H9 (cell line): ENCODE data around the gene PRTN3. TPM values are rescaled to one million over a fixed set of nuclear protein-coding genes. Genes with fewer than 3 reads are reported as not detected.

ENCODE experiments used
- DNase-seq: peaks from one replicate; pipeline ENCODE4 v3.0.0-alpha.2; 2017
- H2AFZ ChIP-seq: one replicate; pipeline ENCODE4 v1.6.1; 2013; ENCODE audit warnings: mild to moderate bottlenecking, low read length, control low read depth, moderate library complexity
- H2AK5ac ChIP-seq: 2 replicates; pipeline ENCODE4 v1.6.1; 2013; ENCODE audit warnings: low read length, control low read depth, mixed read lengths; ENCODE audit not compliant: insufficient read length
- H2BK120ac ChIP-seq: one replicate; pipeline ENCODE4 v1.6.1; 2013; ENCODE audit warnings: low read depth, mild to moderate bottlenecking, low read length, control low read depth, inconsistent platforms; ENCODE audit not compliant: poor library complexity, severe bottlenecking
- H2BK12ac ChIP-seq: 2 replicates; pipeline ENCODE4 v1.6.1; 2013; ENCODE audit warnings: low read length, control low read depth, mixed read lengths, low read depth; ENCODE audit not compliant: insufficient read length
- H2BK15ac ChIP-seq: 2 replicates; pipeline ENCODE4 v1.6.1; 2013; ENCODE audit warnings: low read depth, low read length, control low read depth
- H2BK20ac ChIP-seq: one replicate; pipeline ENCODE4 v1.6.1; 2013; ENCODE audit warnings: low read depth, mild to moderate bottlenecking, low read length, control low read depth, inconsistent platforms; ENCODE audit not compliant: poor library complexity, severe bottlenecking
- H2BK5ac ChIP-seq: 2 replicates; pipeline ENCODE4 v1.6.1; 2013; ENCODE audit warnings: low read length, control low read depth, mixed read lengths; ENCODE audit not compliant: insufficient read length
- H3K14ac ChIP-seq: 2 replicates; pipeline ENCODE4 v1.6.1; 2013; ENCODE audit warnings: low read length, control low read depth; ENCODE audit not compliant: insufficient read depth
- H3K18ac ChIP-seq: 2 replicates; pipeline ENCODE4 v1.6.1; 2013; ENCODE audit warnings: low read depth, mild to moderate bottlenecking, mixed read lengths, low read length, control low read depth; ENCODE audit not compliant: insufficient read length
- H3K23ac ChIP-seq: 2 replicates; pipeline ENCODE4 v1.6.1; 2013; ENCODE audit warnings: low read length, control low read depth, mixed read lengths, low read depth; ENCODE audit not compliant: insufficient read length
- H3K23me2 ChIP-seq: 2 replicates; pipeline ENCODE4 v1.6.1; 2013; ENCODE audit warnings: low read depth, mild to moderate bottlenecking, mixed read lengths, low read length, control low read depth; ENCODE audit not compliant: insufficient read length, poor library complexity, severe bottlenecking
- H3K27ac ChIP-seq: 2 replicates; pipeline ENCODE4 v1.5.1; 2013; ENCODE audit warnings: low read length, control low read depth, mixed read lengths, low read depth; ENCODE audit not compliant: insufficient read length
- H3K27me3 ChIP-seq: 2 replicates; pipeline ENCODE4 v1.6.1; 2013; ENCODE audit warnings: low read length, control low read depth, inconsistent platforms; ENCODE audit not compliant: insufficient read depth
- H3K4ac ChIP-seq: 2 replicates; pipeline ENCODE4 v1.6.1; 2013; ENCODE audit warnings: low read depth, mild to moderate bottlenecking, control low read depth, inconsistent platforms, low read length, moderate library complexity
- H3K4me1 ChIP-seq: 2 replicates; pipeline ENCODE4 v1.6.1; 2013; ENCODE audit warnings: low read length, control low read depth, inconsistent platforms; ENCODE audit not compliant: insufficient read depth
- H3K4me2 ChIP-seq: 2 replicates; pipeline ENCODE4 v1.6.1; 2013; ENCODE audit warnings: low read length, control low read depth, mixed read lengths; ENCODE audit not compliant: insufficient read length, insufficient read depth
- H3K56ac ChIP-seq: 2 replicates; pipeline ENCODE4 v1.6.1; 2013; ENCODE audit warnings: low read depth, mild to moderate bottlenecking, mixed read lengths, low read length, control low read depth; ENCODE audit not compliant: insufficient read length
- H3K79me1 ChIP-seq: 2 replicates; pipeline ENCODE4 v1.6.1; 2013; ENCODE audit warnings: low read depth, mild to moderate bottlenecking, moderate library complexity, low read length, control low read depth, inconsistent platforms; ENCODE audit not compliant: insufficient read depth, poor library complexity, severe bottlenecking
- H3K79me2 ChIP-seq: 2 replicates; pipeline ENCODE4 v1.6.1; 2013; ENCODE audit warnings: low read length, control low read depth, inconsistent platforms; ENCODE audit not compliant: insufficient read depth
- H3K9ac ChIP-seq: 2 replicates; pipeline ENCODE4 v1.6.1; 2013; ENCODE audit warnings: low read length, control low read depth, mixed read lengths; ENCODE audit not compliant: insufficient read length; ENCODE audit errors: extremely low read depth
- H3K9me3 ChIP-seq: one replicate; pipeline ENCODE4 v1.6.1; 2013; ENCODE audit warnings: low read depth, low read length, inconsistent platforms; ENCODE audit not compliant: control insufficient read depth
- H3T11ph ChIP-seq: one replicate; pipeline ENCODE4 v1.6.1; 2013; ENCODE audit warnings: mild to moderate bottlenecking, low read length, control low read depth, inconsistent platforms
- H4K20me1 ChIP-seq: one replicate; pipeline ENCODE4 v1.6.1; 2013; ENCODE audit not compliant: control insufficient read depth, insufficient read length, insufficient read depth
- H4K5ac ChIP-seq: 2 replicates; pipeline ENCODE4 v1.6.1; 2013; ENCODE audit warnings: low read depth, mild to moderate bottlenecking, mixed read lengths, low read length, control low read depth; ENCODE audit not compliant: insufficient read length
- H4K8ac ChIP-seq: replicated peaks from 2 replicates; pipeline ENCODE4 v1.6.1; 2013; ENCODE audit warnings: low read length, control low read depth, mixed read lengths, low read depth; ENCODE audit not compliant: insufficient read length
- H4K91ac ChIP-seq: 2 replicates; pipeline ENCODE4 v1.6.1; 2013; ENCODE audit warnings: low read depth, mild to moderate bottlenecking, moderate library complexity, mixed read lengths, low read length, control low read depth; ENCODE audit not compliant: insufficient read length
- H3K27ac Mint-ChIP-seq, 3 experiments: 2 replicates in 2 of 3; 3 replicates in 1 of 3; pipeline ENCODE4 v1.8.0; 2020 to 2021; ENCODE audit warnings: mixed read lengths in 3 of 3, mild to moderate bottlenecking in 1 of 3, moderate library complexity in 1 of 3
- H3K27me3 Mint-ChIP-seq: 2 replicates; pipeline ENCODE4 v1.8.0; 2021; ENCODE audit warnings: low read depth, mild to moderate bottlenecking, moderate library complexity, mixed read lengths
- H3K36me3 Mint-ChIP-seq, 3 experiments: 2 replicates in 2 of 3; 3 replicates in 1 of 3; pipeline ENCODE4 v1.8.0; 2020 to 2021; ENCODE audit warnings: low read depth in 3 of 3, mixed read lengths in 3 of 3; ENCODE audit not compliant: insufficient read depth in 1 of 3
- H3K4me1 Mint-ChIP-seq, 2 experiments: 2 replicates each; pipeline ENCODE4 v1.8.0; 2020; ENCODE audit warnings: mixed read lengths in 2 of 2
- H3K4me3 Mint-ChIP-seq, 2 experiments: 2 replicates in 1 of 2; 3 replicates in 1 of 2; pipeline ENCODE4 v1.8.0; 2020 to 2021; ENCODE audit warnings: mild to moderate bottlenecking in 2 of 2, mixed read lengths in 2 of 2, moderate library complexity in 1 of 2
- H3K9me3 Mint-ChIP-seq, 2 experiments: 2 replicates in 1 of 2; 3 replicates in 1 of 2; pipeline ENCODE4 v1.8.0; 2020; ENCODE audit warnings: mild to moderate bottlenecking in 2 of 2, mixed read lengths in 2 of 2, moderate library complexity in 1 of 2
- CTCF ChIP-seq: fragments of 200-600 bp; sonication (generic); conservative IDR thresholded peaks from 3 replicates; pipeline ENCODE4 v1.8.0; 2021; ENCODE audit warnings: antibody characterized with exemption, mild to moderate bottlenecking
- WGBS: extraction: QIAGEN DNeasy Blood & Tissue Kit; methylation state at CpG from one replicate; pipeline ENCODE4 v1.1.7; 2013; ENCODE audit warnings: missing lambda C conversion rate, low lambda C conversion rate, mixed read lengths; ENCODE audit not compliant: insufficient read length; ENCODE audit errors: extremely low coverage; 5-methylcytosine and 5-hydroxymethylcytosine counted together
- total RNA-seq: library from RNA; stranded (reverse); gene quantifications from 2 replicates; pipeline ENCODE4 v1.2.1, GENCODE V29; 2021

The PRTN3 gene
- total RNA-seq, 1 experiment from 2014 or later, result 0.31 TPM

- Histone ChIP-seq H3K9me3 (no peaks in the 10 kb centered on the region), H3K14ac (peak overlapping the region; percentile 77), H4K5ac (no peak overlapping the region), H4K20me1 (peaks cover 4% of the 10 kb centered on the region), H3K79me1 (peaks cover 6% of the 10 kb centered on the region), H3T11ph (no peak overlapping the region), H3K23me2 (peaks cover 9% of the 10 kb centered on the region), H2BK15ac (no peak overlapping the region), H2BK120ac (no peak overlapping the region), H3K79me2 (peaks cover 53% of the 10 kb centered on the region), H2BK5ac (no peak overlapping the region), H3K27me3 (no peaks in the 10 kb centered on the region), H3K27ac (no peak overlapping the region), H3K4ac (no peak overlapping the region), H4K8ac (no peak overlapping the region), H2AFZ (no peak overlapping the region), H2AK5ac (no peak overlapping the region), H3K4me1 (no peaks in the 10 kb centered on the region; the same call in 1 of the 2 replicates), H3K18ac (peak overlapping the region; percentile 31), H3K56ac (no peak overlapping the region), H3K23ac (no peak overlapping the region), H2BK12ac (no peak overlapping the region), H3K4me2 (peak overlapping the region; percentile 89), H3K9ac (peak overlapping the region; percentile 95), H4K91ac (no peak overlapping the region), H2BK20ac (no peak overlapping the region)
- no peak for TF ChIP-seq CTCF
- no peak for DNase-seq
- H3K27me3 Mint-ChIP-seq, result no peaks in the 10 kb centered on the region
- peak overlapping the region; percentile 94 to 98 (median 95) for H3K27ac Mint-ChIP-seq
- no peaks in the 10 kb centered on the region; a peak in 1 of 5 replicates for H3K9me3 Mint-ChIP-seq
- H3K36me3 Mint-ChIP-seq, result peaks cover 34 to 48% (median 48%) of the 10 kb centered on the region in 3 experiments; a peak in 6 of 7 replicates
- WGBS, result no CpG with 5 or more reads among the region's 44 CpGs
- H3K4me1 Mint-ChIP-seq, result peaks cover 25 to 39% of the 10 kb centered on the region in 2 experiments
- peak overlapping the region; percentile 91 to 93 for H3K4me3 Mint-ChIP-seq
These were observed 42.3 kb upstream of the PRTN3 start for GRCh38 chr19:798415-799075.
